Measurements from ENCODE around the gene NTSR2. TPM values are rescaled to one million over a fixed set of nuclear protein-coding genes. Genes with fewer than 3 reads are reported as not detected.

NTSR2 gene
- total RNA-seq, 1 donor from 2014 or later = not detected

- ATAC-seq (no peak), DNase-seq (ENCODE audit: low spot score) (no peak)
Observed at GRCh38 chr2:11659115-11659475, 10.9 kb downstream of the NTSR2 start.

- no peak for ATAC-seq
- DNase-seq (ENCODE audit: low spot score) = peak; percentile 14
Observed at GRCh38 chr2:11658208-11659114, 11.5 kb downstream of the NTSR2 start.

GRCh38 chr2:11657646-11658045, 12.3 kb downstream of the NTSR2 start:
- no peak for ATAC-seq
- no peak for DNase-seq (ENCODE audit: low spot score)

GRCh38 chr2:11657195-11657594, 12.8 kb downstream of the NTSR2 start:
- ATAC-seq (no peak), DNase-seq (ENCODE audit: low spot score) (no peak)

- DNase-seq (ENCODE audit: low spot score) = no peak
- ATAC-seq = peak; percentile 47
Observed at GRCh38 chr2:11656671-11657101, 13.3 kb downstream of the NTSR2 start.

- ATAC-seq = no peak
- DNase-seq (ENCODE audit: low spot score) = no peak
Observed at GRCh38 chr2:11656252-11656651, 13.7 kb downstream of the NTSR2 start.

- ATAC-seq (no peak), DNase-seq (ENCODE audit: low spot score) (no peak)
Observed at GRCh38 chr2:11655495-11655894, 14.5 kb downstream of the NTSR2 start.

- ATAC-seq (no peak), DNase-seq (ENCODE audit: low spot score) (no peak)
Observed at GRCh38 chr2:11652553-11652952, 17.4 kb downstream of the NTSR2 start.

- DNase-seq (ENCODE audit: low spot score) (no peak), ATAC-seq (no peak)
Observed at GRCh38 chr2:11651856-11652548, 18.0 kb downstream of the NTSR2 start.

GRCh38 chr2:11649093-11649492, 20.9 kb downstream of the NTSR2 start:
- ATAC-seq = no peak
- no peak for DNase-seq (ENCODE audit: low spot score)

- ATAC-seq (no peak), DNase-seq (ENCODE audit: low spot score) (no peak)
Observed at GRCh38 chr2:11647834-11648600, 22.0 kb downstream of the NTSR2 start.

GRCh38 chr2:11646530-11646929, 23.5 kb downstream of the NTSR2 start:
- ATAC-seq (no peak), DNase-seq (ENCODE audit: low spot score) (no peak)

- no peak for DNase-seq (ENCODE audit: low spot score)
- no peak for ATAC-seq
Observed at GRCh38 chr2:11644293-11644692, 25.7 kb downstream of the NTSR2 start.

GRCh38 chr2:11642972-11643371, 27.0 kb downstream of the NTSR2 start:
- no peak for ATAC-seq
- no peak for DNase-seq (ENCODE audit: low spot score)

- ATAC-seq (no peak), DNase-seq (ENCODE audit: low spot score) (no peak)
Observed at GRCh38 chr2:11640132-11640531, 29.9 kb downstream of the NTSR2 start.

- no peak for DNase-seq (ENCODE audit: low spot score)
- no peak for ATAC-seq
Observed at GRCh38 chr2:11639503-11639902, 30.5 kb downstream of the NTSR2 start.

GRCh38 chr2:11637546-11637945, 32.4 kb downstream of the NTSR2 start:
- no peak for DNase-seq (ENCODE audit: low spot score)
- no peak for ATAC-seq

GRCh38 chr2:11636593-11637295, 33.3 kb downstream of the NTSR2 start:
- ATAC-seq = no peak

GRCh38 chr2:11635141-11635540, 34.9 kb downstream of the NTSR2 start:
- ATAC-seq (no peak), DNase-seq (ENCODE audit: low spot score) (no peak)

More at GRCh38 chr2:11636593-11637295, 33.3 kb downstream of the NTSR2 start:
- no peak for DNase-seq (ENCODE audit: low spot score)

GRCh38 chr2:11634584-11634983, 35.4 kb downstream of the NTSR2 start:
- DNase-seq (ENCODE audit: low spot score) (no peak), ATAC-seq (no peak)
